ENCODE data around the gene SDC3. TPM values are rescaled to one million over a fixed set of nuclear protein-coding genes. Genes with fewer than 3 reads are reported as not detected.

The SDC3 gene
- total RNA-seq, 1 experiment from 2014 or later = 32.3 TPM

GRCh38 chr1:30830537-30830936 lies 78.0 kb downstream of the SDC3 start:
- Mint-ChIP-seq H3K9me3 (peaks cover 8% of the 10 kb centered on the region; the same call in 1 of the 2 replicates), H3K4me3 (no peak overlapping the region), H3K27ac (no peak overlapping the region), H3K36me3 (no peaks in the 10 kb centered on the region), H3K4me1 (no peaks in the 10 kb centered on the region), H3K27me3 (ENCODE audit: low read depth) (peaks cover 17% of the 10 kb centered on the region)
- TF ChIP-seq NR3C1 (CRISPR knock-in tag; conservative IDR thresholded peaks at IDR 0.05; ENCODE audit: low read depth) (no peak), ZNF396 (CRISPR knock-in tag; IDR thresholded peaks at IDR 0.05; ENCODE audit: borderline replicate concordance) (no peak), OVOL2 (CRISPR knock-in tag; IDR thresholded peaks at IDR 0.05; ENCODE audit: borderline replicate concordance) (no peak), ZNF281 (CRISPR knock-in tag; IDR thresholded peaks at IDR 0.05) (no peak), ZNF263 (CRISPR knock-in tag; IDR thresholded peaks at IDR 0.05; ENCODE audit: low read depth) (no peak), CBFB (CRISPR knock-in tag; IDR thresholded peaks at IDR 0.05; ENCODE audit: low read depth) (no peak), ZNF532 (CRISPR knock-in tag; IDR thresholded peaks at IDR 0.05; ENCODE audit: borderline replicate concordance) (no peak), ETV6 (CRISPR knock-in tag; IDR thresholded peaks at IDR 0.05) (no peak), MAX (CRISPR knock-in tag; IDR thresholded peaks at IDR 0.05) (no peak), TEAD4 (CRISPR knock-in tag; IDR thresholded peaks at IDR 0.05) (no peak), FOXJ3 (CRISPR knock-in tag; IDR thresholded peaks at IDR 0.05; ENCODE audit: borderline replicate concordance) (no peak)
- ChIA-PET CTCF (interaction anchor here (1.2 kb wide), 1 partner anchor 29 kb away, joined by 6 read pairs; no protein-coding TSS in a partner anchor), POLR2A (no interaction called here)
- ATAC-seq (no peak), DNase-seq (ENCODE audit: low spot score) (no peak)

- Mint-ChIP-seq H3K36me3 (no peaks in the 10 kb centered on the region), H3K27ac (no peak overlapping the region), H3K4me1 (peaks cover 3% of the 10 kb centered on the region; the same call in 1 of the 2 replicates), H3K9me3 (peaks cover 8% of the 10 kb centered on the region; the same call in 1 of the 2 replicates), H3K4me3 (no peak overlapping the region), H3K27me3 (ENCODE audit: low read depth) (peaks cover 23% of the 10 kb centered on the region)
- TF ChIP-seq ZNF219 (CRISPR knock-in tag; IDR thresholded peaks at IDR 0.05; ENCODE audit: borderline replicate concordance) (no peak), CTCF (IDR thresholded peaks at IDR 0.05) (no peak), FOXP4 (CRISPR knock-in tag; IDR thresholded peaks at IDR 0.05) (no peak)
- no peak for ATAC-seq
- ChIA-PET CTCF (no interaction called here), POLR2A (no interaction called here)
- DNase-seq (ENCODE audit: low spot score) = no peak
Observed at GRCh38 chr1:30829889-30830288, 78.7 kb downstream of the SDC3 start.

All from WTC11 (cell line).